Lower leg skin (tissue), 3 donors: ENCODE results near the gene DVL1.

ENCODE experiments used
- POLR2A ChIP-seq, 2 donors: fragments of 450-650 bp; IDR thresholded peaks; one replicate each; pipeline ENCODE4 v1.6.1; 2016 to 2017; ENCODE audit warnings: antibody characterized with exemption in 2 of 2, mild to moderate bottlenecking in 1 of 2, moderate library complexity in 1 of 2
- TF ChIP-seq, protein P1 (sequence below), 3 donors: fragments of 450-650 bp; IDR thresholded peaks; one replicate each; pipeline ENCODE4 v1.5.1; 2016; ENCODE audit warnings: antibody characterized with exemption in 3 of 3, mild to moderate bottlenecking in 3 of 3, moderate library complexity in 2 of 3

DNA sequence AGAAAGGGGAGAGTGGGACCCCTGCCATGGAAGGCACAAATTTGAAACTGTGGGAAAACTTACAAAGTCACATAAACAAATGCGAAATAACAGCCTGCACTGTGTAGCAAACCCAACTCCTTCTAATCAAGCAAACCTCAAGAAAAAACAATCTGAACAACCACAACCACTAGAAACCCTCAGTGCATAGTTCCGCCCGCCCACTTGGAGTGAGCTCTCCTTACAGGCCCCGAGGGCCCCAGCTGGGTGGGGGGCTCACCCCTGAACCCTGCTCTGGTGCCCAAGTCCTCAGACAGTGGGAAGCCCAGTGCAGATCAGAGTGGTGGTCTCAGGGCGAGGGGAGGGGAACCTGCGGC, 10.1 kb upstream of the DVL1 start:
- TF ChIP-seq, protein P1, sequence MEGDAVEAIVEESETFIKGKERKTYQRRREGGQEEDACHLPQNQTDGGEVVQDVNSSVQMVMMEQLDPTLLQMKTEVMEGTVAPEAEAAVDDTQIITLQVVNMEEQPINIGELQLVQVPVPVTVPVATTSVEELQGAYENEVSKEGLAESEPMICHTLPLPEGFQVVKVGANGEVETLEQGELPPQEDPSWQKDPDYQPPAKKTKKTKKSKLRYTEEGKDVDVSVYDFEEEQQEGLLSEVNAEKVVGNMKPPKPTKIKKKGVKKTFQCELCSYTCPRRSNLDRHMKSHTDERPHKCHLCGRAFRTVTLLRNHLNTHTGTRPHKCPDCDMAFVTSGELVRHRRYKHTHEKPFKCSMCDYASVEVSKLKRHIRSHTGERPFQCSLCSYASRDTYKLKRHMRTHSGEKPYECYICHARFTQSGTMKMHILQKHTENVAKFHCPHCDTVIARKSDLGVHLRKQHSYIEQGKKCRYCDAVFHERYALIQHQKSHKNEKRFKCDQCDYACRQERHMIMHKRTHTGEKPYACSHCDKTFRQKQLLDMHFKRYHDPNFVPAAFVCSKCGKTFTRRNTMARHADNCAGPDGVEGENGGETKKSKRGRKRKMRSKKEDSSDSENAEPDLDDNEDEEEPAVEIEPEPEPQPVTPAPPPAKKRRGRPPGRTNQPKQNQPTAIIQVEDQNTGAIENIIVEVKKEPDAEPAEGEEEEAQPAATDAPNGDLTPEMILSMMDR (IDR thresholded peaks at IDR 0.05) = no peak
- TF ChIP-seq POLR2A (IDR thresholded peaks at IDR 0.05) = no peak
